ENCODE results near the gene GPR45.

GRCh38 chr2:105242286-105242993 lies 897 bp downstream of the GPR45 start:
- TF ChIP-seq, protein P1, sequence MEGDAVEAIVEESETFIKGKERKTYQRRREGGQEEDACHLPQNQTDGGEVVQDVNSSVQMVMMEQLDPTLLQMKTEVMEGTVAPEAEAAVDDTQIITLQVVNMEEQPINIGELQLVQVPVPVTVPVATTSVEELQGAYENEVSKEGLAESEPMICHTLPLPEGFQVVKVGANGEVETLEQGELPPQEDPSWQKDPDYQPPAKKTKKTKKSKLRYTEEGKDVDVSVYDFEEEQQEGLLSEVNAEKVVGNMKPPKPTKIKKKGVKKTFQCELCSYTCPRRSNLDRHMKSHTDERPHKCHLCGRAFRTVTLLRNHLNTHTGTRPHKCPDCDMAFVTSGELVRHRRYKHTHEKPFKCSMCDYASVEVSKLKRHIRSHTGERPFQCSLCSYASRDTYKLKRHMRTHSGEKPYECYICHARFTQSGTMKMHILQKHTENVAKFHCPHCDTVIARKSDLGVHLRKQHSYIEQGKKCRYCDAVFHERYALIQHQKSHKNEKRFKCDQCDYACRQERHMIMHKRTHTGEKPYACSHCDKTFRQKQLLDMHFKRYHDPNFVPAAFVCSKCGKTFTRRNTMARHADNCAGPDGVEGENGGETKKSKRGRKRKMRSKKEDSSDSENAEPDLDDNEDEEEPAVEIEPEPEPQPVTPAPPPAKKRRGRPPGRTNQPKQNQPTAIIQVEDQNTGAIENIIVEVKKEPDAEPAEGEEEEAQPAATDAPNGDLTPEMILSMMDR (IDR thresholded peaks at IDR 0.05; ENCODE audit: insufficient read depth, low read depth, low read length): no peak
- no peak for TF ChIP-seq EZH2 (IDR thresholded peaks at IDR 0.05; ENCODE audit: insufficient read depth, low read length)
